Endothelial cell of umbilical vein (primary cell): ENCODE data around the gene RPIA. TPM values are rescaled to one million over a fixed set of nuclear protein-coding genes. Genes with fewer than 3 reads are reported as not detected.

Source experiments
- BruUV-seq: library from RNA; stranded (reverse); fragments of 400-500 nt; replicated peaks from 2 replicates; lab custom pipeline; 2021; lab: Mats Ljungman, UMichigan
- CTCF ChIA-PET: fragments of 300-600, 350-600 bp; sonication (Branson Sonifier 250); formaldehyde crosslinking; loops from one replicate; lab custom pipeline; 2021; ENCODE audit warnings: antibody characterized with exemption, inconsistent platforms; lab: Charles Lee
- POLR2A ChIA-PET: fragments of 300-600, 350-600 bp; sonication (Branson Sonifier 250); formaldehyde crosslinking; loops from one replicate; lab custom pipeline; 2021; ENCODE audit warnings: antibody characterized with exemption, inconsistent platforms; lab: Charles Lee
- DNase-seq: peaks from one replicate; pipeline ENCODE4 v3.0.0-alpha.2; 2011; ENCODE audit warnings: low read depth, low spot score
- FAIRE-seq: peaks from 2 replicates; lab custom pipeline; 2011; peaks lifted over from hg19 to GRCh38; lab: Jason Lieb, UNC
- H2AFZ ChIP-seq: 2 replicates; pipeline ENCODE4 v1.6.0; 2012; ENCODE audit warnings: low read depth, low read length, control low read depth, inconsistent platforms
- H3K27ac ChIP-seq: 2 replicates; pipeline ENCODE4 v1.5.1; 2011; ENCODE audit warnings: low read depth, mild to moderate bottlenecking, control low read depth, low read length, moderate library complexity; ENCODE audit not compliant: insufficient read depth
- H3K27me3 ChIP-seq, 2 experiments: 2 replicates each; pipeline versions ENCODE4 v1.6.0 to v1.6.1; 2011; ENCODE audit warnings: low read length in 2 of 2, mixed read lengths in 1 of 2; ENCODE audit not compliant: control insufficient read depth in 2 of 2, insufficient read depth in 2 of 2
- H3K36me3 ChIP-seq, 2 experiments: 2 replicates in 1 of 2; 3 replicates in 1 of 2; pipeline ENCODE4 v1.5.1; 2011; ENCODE audit warnings: low read length in 2 of 2, mild to moderate bottlenecking in 1 of 2, moderate library complexity in 1 of 2; ENCODE audit not compliant: control insufficient read depth in 2 of 2, insufficient read depth in 2 of 2; ENCODE audit errors: extremely low read depth in 1 of 2
- H3K4me1 ChIP-seq: 3 replicates; pipeline ENCODE4 v1.5.1; 2011; ENCODE audit warnings: mild to moderate bottlenecking, low read length; ENCODE audit not compliant: control insufficient read depth, insufficient read depth; ENCODE audit errors: extremely low read depth
- H3K4me2 ChIP-seq: 2 replicates; pipeline ENCODE4 v1.6.1; 2011; ENCODE audit warnings: low read length, control low read depth, mixed read lengths; ENCODE audit not compliant: insufficient read depth
- H3K4me3 ChIP-seq, 3 experiments: fragments of 200-600 bp in 1 of 3; sonication (generic), shearing (Covaris generic) in 1 of 3; replicated peaks in 1 of 3; 2 replicates each; pipeline ENCODE4 v1.5.1; 2011 to 2016; ENCODE audit warnings: control low read depth in 3 of 3, low read length in 3 of 3, mild to moderate bottlenecking in 2 of 3, inconsistent platforms in 1 of 3, low read depth in 1 of 3, moderate library complexity in 1 of 3; ENCODE audit not compliant: insufficient read depth in 1 of 3
- H3K79me2 ChIP-seq: 2 replicates; pipeline ENCODE4 v1.6.0; 2012; ENCODE audit warnings: low read length, inconsistent platforms; ENCODE audit not compliant: control insufficient read depth, insufficient read depth
- H3K9ac ChIP-seq: replicated peaks from 2 replicates; pipeline ENCODE3; 2011; ENCODE audit warnings: low read length, control low read depth; ENCODE audit not compliant: insufficient read depth; ENCODE audit errors: extremely low read depth
- H3K9me1 ChIP-seq: replicated peaks from 3 replicates; pipeline ENCODE4 v1.6.0; 2011; ENCODE audit warnings: mild to moderate bottlenecking, low read length; ENCODE audit not compliant: control insufficient read depth, insufficient read depth; ENCODE audit errors: extremely low read depth
- H3K9me3 ChIP-seq: replicated peaks from 2 replicates; pipeline ENCODE4 v1.5.1; 2012; ENCODE audit warnings: low read length, inconsistent platforms; ENCODE audit not compliant: control insufficient read depth, insufficient read depth
- H4K20me1 ChIP-seq: replicated peaks from 2 replicates; pipeline ENCODE3; 2011; ENCODE audit warnings: mild to moderate bottlenecking, low read length; ENCODE audit not compliant: control insufficient read depth, insufficient read depth; ENCODE audit errors: extremely low read depth
- EZH2 ChIP-seq: IDR thresholded peaks from 2 replicates; pipeline ENCODE4 v1.6.1; 2012; ENCODE audit warnings: borderline replicate concordance, low read depth, mild to moderate bottlenecking, moderate library complexity, low read length, inconsistent platforms; ENCODE audit not compliant: severe bottlenecking
- FOS ChIP-seq: IDR thresholded peaks from 2 replicates; pipeline ENCODE4 v1.6.1; 2011; ENCODE audit warnings: mild to moderate bottlenecking, low read length, moderate library complexity, borderline replicate concordance; ENCODE audit not compliant: insufficient read depth
- GATA2 ChIP-seq: IDR thresholded peaks from 2 replicates; pipeline ENCODE4 v1.7.0; 2011; ENCODE audit warnings: low read depth, mild to moderate bottlenecking, moderate library complexity, mixed read lengths, low read length; ENCODE audit not compliant: insufficient read length, insufficient read depth
- JUN ChIP-seq: IDR thresholded peaks from 2 replicates; pipeline ENCODE4 v1.6.1; 2011; ENCODE audit warnings: borderline replicate concordance, low read depth; ENCODE audit not compliant: insufficient read length, insufficient read depth
- MYC ChIP-seq: IDR thresholded peaks from one replicate; pipeline ENCODE4 v1.6.1; 2011; ENCODE audit warnings: mild to moderate bottlenecking, low read depth, low read length
- POLR2A ChIP-seq: IDR thresholded peaks from 2 replicates; pipeline ENCODE4 v1.6.1; 2012; ENCODE audit warnings: low read depth, mild to moderate bottlenecking, control low read depth, low read length
- dilution Hi-C: fragments of 300-500 bp; cut with MboI; formaldehyde crosslinking; loops from one replicate; pipeline ENCODE4 v1.15.0; 2019; ENCODE audit warnings: low sequenced_read_pairs; ENCODE audit not compliant: extremely low pct_ligation_motif_present
- intact Hi-C: fragments of 100-400 bp; cut with micrococcal nuclease; formaldehyde crosslinking; loops from one replicate; pipeline ENCODE4 v1.10.0; 2022
- polyA plus RNA-seq, 4 experiments: library from polyadenylated mRNA; depleted of rRNA in 3 of 4; stranded (reverse) in 3 of 4; unstranded in 1 of 4; fragments of >200 nt; gene quantifications; 2 replicates each; pipeline versions ENCODE4 v1.2.1 to v1.2.3, GENCODE V29; 2011 to 2012; ENCODE audit warnings: missing spikeins in 1 of 4
- total RNA-seq: library from RNA; stranded (reverse); gene quantifications from 2 replicates; pipeline ENCODE4 v1.2.3, GENCODE V29; 2021
- TF ChIP-seq, protein P1 (sequence below): IDR thresholded peaks from 2 replicates; pipeline ENCODE4 v1.6.1; 2011; ENCODE audit not compliant: insufficient read depth, insufficient read length
- TF ChIP-seq, protein P2 (sequence below), 2 donors: IDR thresholded peaks; 1 replicate in 1 of 2; 2 replicates in 1 of 2; pipeline ENCODE4 v1.5.1; 2011; ENCODE audit warnings: low read length in 2 of 2, mild to moderate bottlenecking in 2 of 2, moderate library complexity in 2 of 2, control low read depth in 1 of 2, inconsistent platforms in 1 of 2, low read depth in 1 of 2; ENCODE audit not compliant: insufficient read depth in 1 of 2; ENCODE audit errors: extremely low read depth in 1 of 2

The RPIA gene
- total and polyA plus RNA-seq, 2 donors (not counting 3 experiments of a cell fraction or from before 2014, with no cell fraction given): 15.7 to 30.3 TPM

DNA sequence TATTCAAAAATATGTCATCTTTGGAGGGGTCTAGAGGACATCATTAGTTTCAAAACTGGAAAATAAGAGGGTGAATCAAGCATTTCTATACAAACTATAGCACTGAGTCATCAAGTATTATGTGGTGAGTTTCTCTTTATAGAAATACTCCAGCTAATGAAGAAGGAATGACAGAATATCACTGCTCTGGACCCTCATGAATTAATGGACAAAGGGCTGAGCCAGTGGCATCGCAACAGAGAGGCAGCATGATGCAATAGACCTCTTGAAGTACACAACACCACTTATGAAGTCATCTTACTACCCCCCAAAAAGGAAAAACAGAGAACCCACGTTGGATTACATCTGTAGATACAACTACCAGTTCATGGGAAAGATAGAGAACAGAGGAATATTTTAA lies 36.8 kb upstream of the RPIA start:
- H3K9me1 ChIP-seq: no peaks in the 10 kb centered on the region
- H3K4me2 ChIP-seq: no peak overlapping the region
- DNase-seq: no peak
- no peak overlapping the region for H2AFZ ChIP-seq
- peaks cover 11% of the 10 kb centered on the region for H3K4me1 ChIP-seq
- dilution Hi-C loops: loop anchor here (25.0 kb wide), 1 partner anchor 92 kb away; no protein-coding TSS in a partner anchor
- no peaks in the 10 kb centered on the region for H3K36me3 ChIP-seq
- no peak overlapping the region for H3K9ac ChIP-seq
- H3K9me3 ChIP-seq: no peaks in the 10 kb centered on the region
- CTCF ChIA-PET: interaction anchor here (1.8 to 2.3 kb wide), 3 partner anchors 10 to 17 kb away, joined by 6 to 9 read pairs (median 7); no protein-coding TSS in a partner anchor
- intact Hi-C loops: no loop called here
- POLR2A ChIA-PET: no interaction called here
- H3K27ac ChIP-seq: no peak overlapping the region
- H3K4me3 ChIP-seq: no peak overlapping the region
- H3K79me2 ChIP-seq: no peaks in the 10 kb centered on the region
- BruUV-seq: no TSS peak
- TF ChIP-seq, protein P1, sequence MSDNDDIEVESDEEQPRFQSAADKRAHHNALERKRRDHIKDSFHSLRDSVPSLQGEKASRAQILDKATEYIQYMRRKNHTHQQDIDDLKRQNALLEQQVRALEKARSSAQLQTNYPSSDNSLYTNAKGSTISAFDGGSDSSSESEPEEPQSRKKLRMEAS: no peak
- no peak for TF ChIP-seq MYC
- no peak for TF ChIP-seq GATA2
- TF ChIP-seq, protein P2, sequence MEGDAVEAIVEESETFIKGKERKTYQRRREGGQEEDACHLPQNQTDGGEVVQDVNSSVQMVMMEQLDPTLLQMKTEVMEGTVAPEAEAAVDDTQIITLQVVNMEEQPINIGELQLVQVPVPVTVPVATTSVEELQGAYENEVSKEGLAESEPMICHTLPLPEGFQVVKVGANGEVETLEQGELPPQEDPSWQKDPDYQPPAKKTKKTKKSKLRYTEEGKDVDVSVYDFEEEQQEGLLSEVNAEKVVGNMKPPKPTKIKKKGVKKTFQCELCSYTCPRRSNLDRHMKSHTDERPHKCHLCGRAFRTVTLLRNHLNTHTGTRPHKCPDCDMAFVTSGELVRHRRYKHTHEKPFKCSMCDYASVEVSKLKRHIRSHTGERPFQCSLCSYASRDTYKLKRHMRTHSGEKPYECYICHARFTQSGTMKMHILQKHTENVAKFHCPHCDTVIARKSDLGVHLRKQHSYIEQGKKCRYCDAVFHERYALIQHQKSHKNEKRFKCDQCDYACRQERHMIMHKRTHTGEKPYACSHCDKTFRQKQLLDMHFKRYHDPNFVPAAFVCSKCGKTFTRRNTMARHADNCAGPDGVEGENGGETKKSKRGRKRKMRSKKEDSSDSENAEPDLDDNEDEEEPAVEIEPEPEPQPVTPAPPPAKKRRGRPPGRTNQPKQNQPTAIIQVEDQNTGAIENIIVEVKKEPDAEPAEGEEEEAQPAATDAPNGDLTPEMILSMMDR (IDR thresholded peaks at IDR 0.05; ENCODE audit: extremely low read depth in 1 of 2, insufficient read depth in 1 of 2, low read depth in 1 of 2, low read length in 2 of 2): no peak
- no peak for TF ChIP-seq FOS
- TF ChIP-seq EZH2: no peak
- no peak for TF ChIP-seq POLR2A
- TF ChIP-seq JUN: no peak
- H4K20me1 ChIP-seq: no peaks in the 10 kb centered on the region
- FAIRE-seq: no peak
- H3K27me3 ChIP-seq: no peaks in the 10 kb centered on the region
